Large intestine (tissue), 3 donors: ENCODE results near the gene LAMC1. TPM values are rescaled to one million over a fixed set of nuclear protein-coding genes. Genes with fewer than 3 reads are reported as not detected.
A peak's percentile ranks its signal among the peaks of the same experiment; 100 is the strongest.

Experiments
- DNase-seq, 2 donors: peaks; one replicate each; pipeline versions ENCODE4 v3.0.0 to v3.0.0-alpha.2; 2013
- H3K27ac ChIP-seq: one replicate; pipeline ENCODE4 v1.5.1; 2013; ENCODE audit warnings: low read length
- H3K27me3 ChIP-seq: 2 replicates; pipeline ENCODE4 v1.6.1; 2013; ENCODE audit warnings: low read length; ENCODE audit not compliant: control insufficient read depth, insufficient read depth
- H3K36me3 ChIP-seq: 2 replicates; pipeline ENCODE4 v1.6.1; 2013; ENCODE audit warnings: low read length; ENCODE audit not compliant: control insufficient read depth, insufficient read depth
- H3K4me1 ChIP-seq: one replicate; pipeline ENCODE4 v1.6.1; 2013; ENCODE audit warnings: low read length; ENCODE audit not compliant: control insufficient read depth, insufficient read depth
- H3K4me3 ChIP-seq: one replicate; pipeline ENCODE4 v1.5.1; 2013; ENCODE audit warnings: low read length
- H3K9me3 ChIP-seq: one replicate; pipeline ENCODE4 v1.6.1; 2013; ENCODE audit warnings: mild to moderate bottlenecking, low read depth, low read length, moderate library complexity; ENCODE audit not compliant: control insufficient read depth
- WGBS: methylation state at CpG from one replicate; pipeline ENCODE4 v1.1.5; 2013; ENCODE audit warnings: low lambda C conversion rate; ENCODE audit not compliant: insufficient coverage; 5-methylcytosine and 5-hydroxymethylcytosine counted together
- polyA plus RNA-seq: library from polyadenylated mRNA; unstranded; fragments of 120-200 nt; gene quantifications from one replicate; pipeline ENCODE4 v1.2.1, GENCODE V29; 2013

Gene LAMC1
- polyA plus RNA-seq, 1 donor: 93.3 TPM

- H3K4me1 ChIP-seq: peaks cover 37% of the 10 kb centered on the region
- no CpG with 5 or more reads among the region's 1 CpG for WGBS
Measured at GRCh38 chr1:183093786-183094298, 70.6 kb downstream of the LAMC1 start.

GRCh38 chr1:183094351-183094750 is 71.1 kb downstream of the LAMC1 start:
- no peak overlapping the region for H3K27ac ChIP-seq

More at GRCh38 chr1:183093786-183094298, 70.6 kb downstream of the LAMC1 start:
- H3K27me3 ChIP-seq: no peaks in the 10 kb centered on the region
- no peak overlapping the region for H3K27ac ChIP-seq
- H3K9me3 ChIP-seq: no peaks in the 10 kb centered on the region
- no peak overlapping the region for H3K4me3 ChIP-seq
- no peak for DNase-seq
- no peaks in the 10 kb centered on the region for H3K36me3 ChIP-seq

GRCh38 chr1:183096351-183096750 is 73.1 kb downstream of the LAMC1 start:
- Histone ChIP-seq H3K4me1 (peaks cover 32% of the 10 kb centered on the region), H3K36me3 (no peaks in the 10 kb centered on the region), H3K27me3 (no peaks in the 10 kb centered on the region), H3K9me3 (no peaks in the 10 kb centered on the region), H3K27ac (peak overlapping the region; percentile 64), H3K4me3 (no peak overlapping the region)
- 100% methylated on average over 2 of the region's 2 CpGs for WGBS
- no peak for DNase-seq

More at GRCh38 chr1:183094351-183094750, 71.1 kb downstream of the LAMC1 start:
- Histone ChIP-seq H3K4me3 (no peak overlapping the region), H3K36me3 (no peaks in the 10 kb centered on the region), H3K9me3 (no peaks in the 10 kb centered on the region), H3K4me1 (peaks cover 34% of the 10 kb centered on the region), H3K27me3 (no peaks in the 10 kb centered on the region)
- DNase-seq: no peak
- WGBS: 44% methylated on average over 2 of the region's 2 CpGs

- H3K4me3 ChIP-seq: no peak overlapping the region
- no CpG with 5 or more reads among the region's 3 CpGs for WGBS
- no peaks in the 10 kb centered on the region for H3K9me3 ChIP-seq
- H3K27me3 ChIP-seq: no peaks in the 10 kb centered on the region
- DNase-seq: peak; percentile 22 to 48
- H3K27ac ChIP-seq: peak overlapping the region; percentile 64
- peaks cover 32% of the 10 kb centered on the region for H3K4me1 ChIP-seq
- H3K36me3 ChIP-seq: no peaks in the 10 kb centered on the region
Measured at GRCh38 chr1:183096894-183097293, 73.7 kb downstream of the LAMC1 start.

- Histone ChIP-seq H3K9me3 (no peaks in the 10 kb centered on the region), H3K27ac (peak overlapping the region; percentile 64), H3K27me3 (no peaks in the 10 kb centered on the region), H3K4me1 (peaks cover 32% of the 10 kb centered on the region), H3K4me3 (no peak overlapping the region), H3K36me3 (no peaks in the 10 kb centered on the region)
- WGBS: no CpG with 5 or more reads among the region's 3 CpGs
- peak; percentile 12 to 45 for DNase-seq
Measured at GRCh38 chr1:183097438-183098051, 74.3 kb downstream of the LAMC1 start.

GRCh38 chr1:183098317-183098716 is 75.1 kb downstream of the LAMC1 start:
- peak; percentile 21 to 76 for DNase-seq
- peak overlapping the region; percentile 64 for H3K27ac ChIP-seq
- no peaks in the 10 kb centered on the region for H3K27me3 ChIP-seq
- 25% methylated on average over 1 of the region's 2 CpGs for WGBS
- no peak overlapping the region for H3K4me3 ChIP-seq
- H3K36me3 ChIP-seq: peaks cover 1% of the 10 kb centered on the region
- no peaks in the 10 kb centered on the region for H3K9me3 ChIP-seq
- H3K4me1 ChIP-seq: peaks cover 32% of the 10 kb centered on the region

GRCh38 chr1:183100361-183100974 is 77.2 kb downstream of the LAMC1 start:
- Histone ChIP-seq H3K4me3 (no peak overlapping the region), H3K27me3 (no peaks in the 10 kb centered on the region), H3K9me3 (no peaks in the 10 kb centered on the region), H3K36me3 (peaks cover 8% of the 10 kb centered on the region), H3K27ac (peak overlapping the region; percentile 73), H3K4me1 (peaks cover 32% of the 10 kb centered on the region)
- WGBS: no CpG with 5 or more reads among the region's 4 CpGs
- no peak for DNase-seq

GRCh38 chr1:183101081-183101480 is 77.9 kb downstream of the LAMC1 start:
- Histone ChIP-seq H3K4me1 (peaks cover 32% of the 10 kb centered on the region), H3K4me3 (no peak overlapping the region), H3K36me3 (peaks cover 8% of the 10 kb centered on the region), H3K27ac (peak overlapping the region; percentile 73), H3K27me3 (no peaks in the 10 kb centered on the region), H3K9me3 (no peaks in the 10 kb centered on the region)
- WGBS: 20% methylated on average over 1 of the region's 4 CpGs
- DNase-seq: peak; percentile 50 to 75

- Histone ChIP-seq H3K4me1 (peaks cover 27% of the 10 kb centered on the region), H3K27me3 (no peaks in the 10 kb centered on the region), H3K27ac (peak overlapping the region; percentile 73), H3K4me3 (no peak overlapping the region), H3K9me3 (no peaks in the 10 kb centered on the region), H3K36me3 (peaks cover 11% of the 10 kb centered on the region)
- WGBS: no CpG with 5 or more reads among the region's 8 CpGs
- no peak for DNase-seq
Measured at GRCh38 chr1:183101841-183102276, 78.6 kb downstream of the LAMC1 start.

- H3K27ac ChIP-seq: no peak overlapping the region
- no peak for DNase-seq
- H3K9me3 ChIP-seq: no peaks in the 10 kb centered on the region
- H3K4me1 ChIP-seq: peaks cover 15% of the 10 kb centered on the region
- peaks cover 15% of the 10 kb centered on the region for H3K36me3 ChIP-seq
- no CpG with 5 or more reads among the region's 11 CpGs for WGBS
- H3K27me3 ChIP-seq: no peaks in the 10 kb centered on the region
- no peak overlapping the region for H3K4me3 ChIP-seq
Measured at GRCh38 chr1:183103147-183103546, 79.9 kb downstream of the LAMC1 start.
